ENCODE measurements around the gene RUNX2.

- TF ChIP-seq POLR2A (IDR thresholded peaks at IDR 0.05; ENCODE audit: low read depth, low read length) = no peak
- no peak for TF ChIP-seq TAF1 (IDR thresholded peaks at IDR 0.05; ENCODE audit: borderline replicate concordance, low read depth, low read length)
- no peak for TF ChIP-seq POLR2AphosphoS5 (IDR thresholded peaks at IDR 0.05; ENCODE audit: low read depth, low read length)
Measured at GRCh38 chr6:45647341-45648261, 319.5 kb downstream of the RUNX2 start.
